ENCODE data around the gene AKAP13. TPM values are rescaled to one million over a fixed set of nuclear protein-coding genes. Genes with fewer than 3 reads are reported as not detected.

The AKAP13 gene
- total and polyA plus RNA-seq, 2 of the 8 experiments (the other 6 are each of a cell fraction or from before 2014, with no cell fraction given): 14.0 to 46.2 TPM

GRCh38 chr15:85515212-85515611 lies 134.8 kb downstream of the AKAP13 start (continued):
- TF ChIP-seq ASH2L (IDR thresholded peaks at IDR 0.05; ENCODE audit: low read length) (no peak), HDAC2 (IDR thresholded peaks at IDR 0.05; ENCODE audit: borderline replicate concordance in 1 of 2, low read depth in 2 of 2, low read length in 2 of 2) (no peak), SP4 (IDR thresholded peaks at IDR 0.05; ENCODE audit: low read length) (no peak), POU5F1 (IDR thresholded peaks at IDR 0.05; ENCODE audit: low read depth, low read length) (no peak), TAF1 (IDR thresholded peaks at IDR 0.05; ENCODE audit: low read depth, low read length) (no peak)

Data from H1 (cell line).